Psoas muscle (tissue), 8 donors: ENCODE data around the gene KCNE5. TPM values are rescaled to one million over a fixed set of nuclear protein-coding genes. Genes with fewer than 3 reads are reported as not detected.

ENCODE experiments used
- ATAC-seq, 4 donors: fragments of 200-7000 bp; cut with Tn5 transposase; one replicate each; pipeline ENCODE4 v1.9.1; 2020; ENCODE audit warnings: moderate library complexity in 3 of 4, mild to moderate bottlenecking in 2 of 4
- DNase-seq, 2 donors: peaks; one replicate each; pipeline ENCODE4 v3.0.0-alpha.2; 2020
- H3K27ac ChIP-seq: fragments of 200-600 bp; one replicate; pipeline ENCODE4 v1.8.0; 2022
- H3K27me3 ChIP-seq, 3 donors: fragments of 200-600 bp in 1 of 3; one replicate each; pipeline versions ENCODE4 v1.6.1 to v1.8.0; 2013 to 2022; ENCODE audit warnings: low read length in 2 of 3, mild to moderate bottlenecking in 2 of 3, moderate library complexity in 1 of 3; ENCODE audit not compliant: insufficient read depth in 3 of 3
- H3K36me3 ChIP-seq, 2 donors: fragments of 200-600 bp in 1 of 2; one replicate each; pipeline versions ENCODE4 v1.6.1 to v1.8.0; 2013 to 2022; ENCODE audit warnings: low read depth in 1 of 2, mild to moderate bottlenecking in 1 of 2, moderate library complexity in 1 of 2; ENCODE audit not compliant: insufficient read depth in 1 of 2
- H3K4me1 ChIP-seq: fragments of 200-600 bp; one replicate; pipeline ENCODE4 v1.8.0; 2022
- H3K4me3 ChIP-seq: fragments of 200-600 bp; one replicate; pipeline ENCODE4 v1.8.0; 2022; ENCODE audit warnings: mild to moderate bottlenecking
- H3K9me3 ChIP-seq: fragments of 200-600 bp; one replicate; pipeline ENCODE4 v1.8.0; 2022
- CTCF ChIP-seq: fragments of 200-600 bp; IDR thresholded peaks from one replicate; pipeline ENCODE4 v1.8.0; 2022; ENCODE audit warnings: antibody characterized with exemption
- WGBS, 3 donors: extraction: QIAGEN DNeasy Blood & Tissue Kit; methylation state at CpG; one replicate each; pipeline versions ENCODE4 v1.1.6 to v1.1.7; 2013; 5-methylcytosine and 5-hydroxymethylcytosine counted together
- intact Hi-C, 2 donors: fragments of 100-400 bp; cut with DNase I; formaldehyde crosslinking; loops; one replicate each; pipeline versions ENCODE4 v1.11.0 to v1.14.2; 2022
- polyA plus RNA-seq, 3 donors: library from polyadenylated mRNA; stranded (reverse); fragments of 200-250 nt; gene quantifications; one replicate each; pipeline ENCODE4 v1.2.3, GENCODE V29; 2013
- total RNA-seq, 4 donors: library from RNA; stranded (reverse); fragmentation: NEBNext Ultra II Directional in 2 of 4; extraction: Animal tissue kit (Norgen Biotek cat#: 25700) in 2 of 4; gene quantifications; one replicate each; pipeline versions ENCODE4 v1.2.1 to v1.2.4, GENCODE V29; 2021 to 2023
- donor health status: healthy with polysubstance abuse.
- donor health status: DM: no; HTN: no; CAD: no; lungs with moderate emphysema.
- donor health status: Bipolar disorder and iron deficiency.
- donor health status: healthy.
- donor health status: DM: yes; HTN: yes; CAD: no.
- donor health status: DM: no; HTN: no; CAD: no.
- donor health status: DM: no; HTN: no; CAD: no.
- donor health status: DM: yes; HTN: yes; CAD: no.

KCNE5 gene
- total and polyA plus RNA-seq, 7 donors, result 0.14 to 0.78 (median 0.47) TPM; not detected in 2

DNA sequence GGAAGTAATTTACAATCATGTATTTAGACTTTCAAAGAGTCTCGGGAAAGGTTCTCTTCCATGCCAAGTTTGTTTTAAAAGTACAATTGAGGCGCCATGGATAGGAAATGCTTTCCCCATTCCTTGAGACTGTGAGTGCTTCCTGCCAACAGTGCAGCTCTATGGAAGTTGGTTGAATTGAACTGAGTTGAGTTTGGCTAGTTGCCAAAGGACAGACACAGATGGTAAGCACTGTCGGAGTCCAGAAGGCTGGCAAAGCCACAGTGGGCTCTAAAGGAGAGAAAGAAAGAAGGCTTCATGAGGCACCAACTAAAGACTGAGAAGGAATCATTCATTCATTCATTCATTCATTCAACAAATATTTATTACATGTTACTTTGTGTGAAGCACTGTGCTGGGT is 4.3 kb upstream of the KCNE5 start:
- ATAC-seq (no peak), DNase-seq (no peak)
- H3K27ac ChIP-seq, result no peak overlapping the region
- H3K4me1 ChIP-seq, result no peaks in the 10 kb centered on the region
- peaks cover 0 to 11% (median 0%) of the 10 kb centered on the region in 3 donors for H3K27me3 ChIP-seq
- no peak for TF ChIP-seq CTCF
- intact Hi-C loops, result no loop called here
- H3K9me3 ChIP-seq, result no peaks in the 10 kb centered on the region
- WGBS, 3 donors, result 34 to 39% (median 36%) methylated on average over 3 of the region's 3 CpGs
- H3K4me3 ChIP-seq, result no peak overlapping the region
- H3K36me3 ChIP-seq, result no peaks in the 10 kb centered on the region

DNA sequence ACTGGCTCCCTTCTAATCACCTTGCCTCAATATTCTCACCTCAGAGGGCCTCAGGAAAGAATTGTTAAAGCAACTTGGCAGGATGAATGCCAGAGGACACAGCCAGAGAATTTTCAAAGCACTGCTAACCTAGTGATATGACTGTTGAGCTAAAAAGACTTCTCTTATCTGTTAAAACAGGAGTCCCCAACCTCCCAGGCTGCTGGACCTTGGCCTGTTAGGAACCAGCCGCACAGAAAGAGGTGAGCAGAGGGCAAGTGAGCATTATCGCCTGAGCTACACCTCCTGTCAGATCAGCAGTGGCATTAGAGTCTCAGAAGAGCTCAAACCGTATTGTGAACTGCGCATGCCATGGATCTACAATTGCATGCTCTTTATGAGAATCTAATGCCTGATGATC is 1.7 kb upstream of the KCNE5 start:
- ATAC-seq (no peak), DNase-seq (no peak)
- Histone ChIP-seq H3K4me1 (no peaks in the 10 kb centered on the region), H3K27ac (no peak overlapping the region), H3K27me3 (peaks cover 0 to 26% (median 0%) of the 10 kb centered on the region in 3 donors), H3K4me3 (no peak overlapping the region), H3K9me3 (no peaks in the 10 kb centered on the region), H3K36me3 (no peaks in the 10 kb centered on the region)
- WGBS, 3 donors, result 85 to 98% (median 95%) methylated on average over 4 of the region's 4 CpGs
- TF ChIP-seq CTCF, result no peak
- intact Hi-C loops, result no loop called here

DNA sequence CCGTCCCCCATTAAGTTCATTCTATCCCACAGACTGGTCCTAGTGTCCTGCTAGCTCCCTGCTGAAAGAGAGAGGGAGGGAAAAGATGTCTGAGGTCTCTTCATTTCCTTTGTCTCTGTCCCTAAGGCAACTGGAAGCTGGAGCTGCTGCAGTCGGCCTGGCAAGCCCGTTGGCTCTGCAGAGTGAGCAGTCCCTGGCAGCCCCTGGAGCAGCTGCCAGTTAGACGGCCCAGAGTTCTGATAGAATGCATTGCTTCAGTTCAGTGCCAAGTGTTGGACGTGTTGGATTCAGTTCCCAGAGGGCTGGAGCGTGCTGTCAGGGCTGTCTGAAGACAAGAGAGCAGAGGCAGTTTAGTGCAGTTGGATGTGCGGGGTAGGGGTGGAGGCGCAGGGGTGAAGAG is 975 bp downstream of the KCNE5 start:
- no peak for TF ChIP-seq CTCF
- intact Hi-C loops, result no loop called here
- H3K27me3 ChIP-seq, result peaks cover 0 to 25% (median 0%) of the 10 kb centered on the region in 3 donors
- no peak for DNase-seq
- H3K36me3 ChIP-seq, result no peaks in the 10 kb centered on the region
- ATAC-seq, result no peak
- H3K9me3 ChIP-seq, result no peaks in the 10 kb centered on the region
- H3K4me1 ChIP-seq, result no peaks in the 10 kb centered on the region
- WGBS, 3 donors, result 53 to 57% (median 56%) methylated on average over 4 to 8 of the region's 8 CpGs
- no peak overlapping the region for H3K4me3 ChIP-seq
- no peak overlapping the region for H3K27ac ChIP-seq

DNA sequence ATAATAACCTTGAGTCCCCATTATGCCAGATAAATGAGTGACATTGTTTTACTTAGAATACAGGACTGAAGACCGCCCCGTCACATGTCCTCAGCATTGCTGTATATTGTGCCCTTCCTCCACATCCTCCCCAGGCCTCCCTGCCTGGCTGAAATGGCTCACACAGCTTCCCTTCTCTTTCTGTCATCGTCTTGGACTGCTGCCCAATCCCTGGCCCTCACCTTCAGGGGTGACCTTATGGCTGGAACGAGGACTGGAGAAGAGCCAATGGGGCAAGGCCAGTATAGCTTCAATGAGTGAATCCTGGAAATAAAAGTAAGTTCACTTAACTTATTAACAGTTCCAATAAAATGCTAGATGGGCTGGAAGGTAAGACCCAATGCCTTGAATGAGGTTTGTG is 2.7 kb downstream of the KCNE5 start:
- Histone ChIP-seq H3K9me3 (no peaks in the 10 kb centered on the region), H3K4me3 (no peak overlapping the region), H3K36me3 (no peaks in the 10 kb centered on the region), H3K27ac (no peak overlapping the region), H3K4me1 (no peaks in the 10 kb centered on the region), H3K27me3 (peaks cover 0 to 39% (median 0%) of the 10 kb centered on the region in 3 donors)
- TF ChIP-seq CTCF, result no peak
- intact Hi-C loops, result no loop called here
- DNase-seq, result no peak
- WGBS, 3 donors, result 37 to 75% (median 59%) methylated on average over 2 to 4 of the region's 4 CpGs
- ATAC-seq, result no peak

- no peaks in the 10 kb centered on the region for H3K4me1 ChIP-seq
- DNase-seq (no peak), ATAC-seq (no peak)
- no peak overlapping the region for H3K4me3 ChIP-seq
- H3K36me3 ChIP-seq, result no peaks in the 10 kb centered on the region
- no peak for TF ChIP-seq CTCF
- no peak overlapping the region for H3K27ac ChIP-seq
- no peaks in the 10 kb centered on the region for H3K9me3 ChIP-seq
- 61 to 87% (median 83%) methylated on average over 3 of the region's 3 CpGs for WGBS, 3 donors
- H3K27me3 ChIP-seq, result peaks cover 0 to 38% (median 0%) of the 10 kb centered on the region in 3 donors
- intact Hi-C loops, result no loop called here
Observed at GRCh38 chrX:109619771-109620170, 5.2 kb downstream of the KCNE5 start.
